Spinal cord (tissue), 10 donors: ENCODE measurements around the gene RRP8. TPM values are rescaled to one million over a fixed set of nuclear protein-coding genes. Genes with fewer than 3 reads are reported as not detected.
A peak's percentile ranks its signal among the peaks of the same experiment; 100 is the strongest.

Experiments used
- DNase-seq, 6 donors: peaks; one replicate each; pipeline versions ENCODE4 v3.0.0 to v3.0.0-alpha.2; 2013 to 2015; ENCODE audit warnings: low spot score in 6 of 6, low read depth in 4 of 6
- H3K27ac ChIP-seq: one replicate; pipeline ENCODE4 v1.5.1; 2013; ENCODE audit warnings: low read depth, low read length, control low read depth
- H3K27me3 ChIP-seq: one replicate; pipeline ENCODE4 v1.6.1; 2013; ENCODE audit warnings: low read length; ENCODE audit not compliant: control insufficient read depth, insufficient read depth
- H3K36me3 ChIP-seq: one replicate; pipeline ENCODE4 v1.6.1; 2013; ENCODE audit warnings: low read length; ENCODE audit not compliant: control insufficient read depth, insufficient read depth
- H3K4me1 ChIP-seq: one replicate; pipeline ENCODE4 v1.6.1; 2013; ENCODE audit warnings: low read length; ENCODE audit not compliant: control insufficient read depth, insufficient read depth
- H3K4me3 ChIP-seq: one replicate; pipeline ENCODE4 v1.5.1; 2013; ENCODE audit warnings: low read depth, low read length, control low read depth
- H3K9me3 ChIP-seq: one replicate; pipeline ENCODE4 v1.6.1; 2013; ENCODE audit warnings: low read length; ENCODE audit not compliant: control insufficient read depth, insufficient read depth
- WGBS: methylation state at CpG from one replicate; pipeline ENCODE4 v1.1.5; 2013; ENCODE audit warnings: missing lambda C conversion rate; ENCODE audit not compliant: insufficient coverage; 5-methylcytosine and 5-hydroxymethylcytosine counted together
- polyA plus RNA-seq, 2 donors: library from polyadenylated mRNA; unstranded; fragments of 120-200 nt; gene quantifications; one replicate each; pipeline ENCODE4 v1.2.1, GENCODE V29; 2013; ENCODE audit not compliant: insufficient read length in 2 of 2
- total RNA-seq, 2 donors: library from RNA; depleted of rRNA in 1 of 2; stranded (reverse); fragments of 120-200 nt in 1 of 2; fragments of >200 nt in 1 of 2; gene quantifications; one replicate each; pipeline versions ENCODE4 v1.2.3 to v1.2.4, GENCODE V29; 2013 to 2014
- donor health status: healthy.

The RRP8 gene
- total and polyA plus RNA-seq, 4 donors, result 11.6 to 24.5 (median 17.0) TPM

- no peak overlapping the region for H3K4me3 ChIP-seq
- H3K36me3 ChIP-seq, result peaks cover 18% of the 10 kb centered on the region
- 62% methylated on average over 22 of the region's 22 CpGs for WGBS
- H3K9me3 ChIP-seq, result no peaks in the 10 kb centered on the region
- no peak for DNase-seq
- peaks cover 35% of the 10 kb centered on the region for H3K4me1 ChIP-seq
- no peaks in the 10 kb centered on the region for H3K27me3 ChIP-seq
- no peak overlapping the region for H3K27ac ChIP-seq
Observed at GRCh38 chr11:6571434-6572008, 31.9 kb downstream of the RRP8 start.

DNA sequence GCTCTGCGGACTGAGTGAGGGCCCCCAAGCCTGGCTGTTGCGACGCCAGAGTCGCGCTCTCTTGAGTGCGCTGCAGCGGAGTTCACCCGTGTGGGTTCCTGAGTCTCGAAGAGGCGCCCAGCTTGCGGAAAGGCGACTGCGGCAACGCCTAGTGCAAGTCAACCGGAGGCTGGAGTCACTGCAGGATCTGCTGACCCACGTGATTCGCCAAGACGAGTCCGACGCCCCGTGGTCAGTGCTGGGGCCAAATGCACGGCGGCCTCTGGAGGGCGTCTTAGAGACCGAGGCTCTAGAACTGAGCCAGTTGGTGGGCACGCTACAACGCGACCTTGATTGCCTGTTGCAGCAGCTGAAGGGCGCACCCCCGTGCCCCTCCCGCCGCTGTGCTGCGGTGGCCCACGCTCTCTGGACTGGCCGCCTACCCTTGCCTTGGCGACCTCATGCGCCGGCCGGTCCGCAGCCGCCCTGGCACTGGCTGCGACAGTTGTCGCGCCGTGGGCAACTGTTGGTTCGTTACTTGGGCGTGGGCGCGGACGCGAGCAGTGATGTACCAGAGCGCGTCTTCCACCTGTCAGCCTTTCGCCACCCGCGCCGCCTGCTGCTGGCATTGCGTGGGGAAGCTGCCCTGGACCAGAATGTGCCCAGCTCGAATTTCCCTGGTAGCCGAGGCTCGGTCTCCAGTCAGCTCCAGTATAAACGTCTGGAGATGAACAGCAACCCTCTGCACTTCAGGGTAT, 32.6 kb downstream of the RRP8 start:
- DNase-seq, result peak in 1 of 6 donors; percentile 8
- peaks cover 35% of the 10 kb centered on the region for H3K4me1 ChIP-seq
- no peaks in the 10 kb centered on the region for H3K9me3 ChIP-seq
- H3K36me3 ChIP-seq, result peaks cover 18% of the 10 kb centered on the region
- H3K27ac ChIP-seq, result no peak overlapping the region
- no peaks in the 10 kb centered on the region for H3K27me3 ChIP-seq
- H3K4me3 ChIP-seq, result peak overlapping the region; percentile 6
- 42% methylated on average over 62 of the region's 62 CpGs for WGBS

DNA sequence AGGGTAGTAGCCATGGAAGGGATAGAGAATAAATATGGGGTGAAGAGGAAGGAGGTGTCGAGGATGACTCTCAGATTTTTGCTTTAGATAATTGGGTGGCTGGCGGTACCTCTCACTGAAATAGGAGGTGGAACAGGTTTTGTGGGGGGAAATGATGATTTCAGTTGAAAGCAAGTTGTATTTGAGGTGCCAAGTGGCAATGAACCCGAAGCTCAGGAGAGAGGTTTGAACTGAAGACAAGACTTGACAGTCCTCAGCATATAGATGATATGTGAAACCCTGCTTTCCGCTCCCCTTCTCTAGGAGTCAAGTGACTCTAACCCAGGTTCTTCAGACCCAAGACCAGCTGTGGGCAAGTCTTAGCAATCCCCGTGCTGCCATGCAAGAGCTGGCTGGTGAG, 33.7 kb downstream of the RRP8 start:
- Histone ChIP-seq H3K27ac (no peak overlapping the region), H3K4me1 (peaks cover 32% of the 10 kb centered on the region), H3K27me3 (no peaks in the 10 kb centered on the region), H3K4me3 (no peak overlapping the region), H3K9me3 (no peaks in the 10 kb centered on the region), H3K36me3 (peaks cover 18% of the 10 kb centered on the region)
- DNase-seq, result no peak
- WGBS, result 94% methylated on average over 4 of the region's 5 CpGs

DNA sequence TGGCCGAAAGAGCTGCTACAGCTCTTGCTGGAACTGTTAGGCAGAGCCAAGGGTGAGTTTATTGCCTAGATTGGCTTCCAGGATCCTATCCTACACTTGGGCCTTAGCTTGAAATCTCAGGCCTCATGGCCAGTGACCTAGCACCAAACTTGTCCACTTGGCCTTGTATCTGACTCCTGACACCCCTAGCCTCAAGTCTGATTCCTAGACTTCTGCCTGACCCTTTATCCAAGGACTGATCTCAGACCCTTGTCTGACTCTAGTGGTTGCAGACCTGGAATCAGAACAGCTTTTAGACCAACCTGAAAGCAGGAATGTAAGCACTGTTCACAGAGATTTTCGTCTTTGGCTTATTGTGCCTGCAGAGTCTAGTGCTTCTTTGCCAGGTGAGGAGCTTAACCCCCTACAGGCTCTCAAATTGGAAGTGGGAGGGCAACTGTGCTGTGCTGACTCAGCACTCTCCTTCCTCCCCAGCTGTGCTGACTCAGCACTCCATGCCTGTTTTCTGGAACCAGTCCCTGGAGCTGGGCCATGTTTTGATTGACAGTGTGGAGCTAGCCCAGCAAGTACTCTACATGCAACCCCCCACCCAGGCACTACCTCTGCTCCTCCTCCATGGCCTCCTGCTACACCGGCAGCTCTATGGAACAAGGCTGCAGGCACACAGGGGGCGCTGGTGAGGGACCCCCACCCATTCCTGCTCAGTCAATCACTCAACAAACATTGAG, 35.1 kb downstream of the RRP8 start:
- Histone ChIP-seq H3K4me1 (peaks cover 32% of the 10 kb centered on the region), H3K27ac (no peak overlapping the region), H3K36me3 (peaks cover 25% of the 10 kb centered on the region), H3K9me3 (no peaks in the 10 kb centered on the region), H3K4me3 (no peak overlapping the region), H3K27me3 (no peaks in the 10 kb centered on the region)
- peak in 3 of 6 donors; percentile 20 to 90 (median 62) for DNase-seq
- WGBS, result 71% methylated on average over 3 of the region's 4 CpGs

DNA sequence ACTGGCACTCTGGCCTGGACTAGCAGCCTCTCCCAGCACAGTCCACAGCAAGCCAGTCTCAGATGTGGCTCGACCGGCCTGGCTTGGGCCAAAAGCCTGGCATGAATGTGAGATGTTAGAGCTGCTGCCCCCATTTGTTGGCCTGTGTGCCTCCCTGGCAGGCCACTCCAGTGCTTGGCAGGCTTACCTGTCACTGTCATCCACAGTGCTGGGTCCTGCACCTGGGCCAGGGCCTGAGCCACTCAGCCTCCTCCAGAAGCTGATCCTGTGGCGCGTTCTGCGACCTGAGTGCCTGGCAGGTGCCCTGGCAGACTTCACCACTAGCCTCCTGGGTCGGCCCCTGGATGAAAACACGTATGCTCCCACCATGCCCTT, 36.1 kb downstream of the RRP8 start:
- Histone ChIP-seq H3K36me3 (peaks cover 31% of the 10 kb centered on the region), H3K4me1 (peaks cover 32% of the 10 kb centered on the region), H3K9me3 (no peaks in the 10 kb centered on the region), H3K27ac (no peak overlapping the region), H3K4me3 (no peak overlapping the region), H3K27me3 (no peaks in the 10 kb centered on the region)
- no peak for DNase-seq
- whole genome bisulfite sequencing, result 84% methylated on average over 7 of the region's 7 CpGs

GRCh38 chr11:6566704-6567370, 36.6 kb downstream of the RRP8 start:
- peaks cover 32% of the 10 kb centered on the region for H3K4me1 ChIP-seq
- no peaks in the 10 kb centered on the region for H3K9me3 ChIP-seq
- WGBS, result 76% methylated on average over 13 of the region's 13 CpGs
- H3K27me3 ChIP-seq, result no peaks in the 10 kb centered on the region
- no peak overlapping the region for H3K27ac ChIP-seq
- peaks cover 31% of the 10 kb centered on the region for H3K36me3 ChIP-seq
- DNase-seq, result peak in 1 of 6 donors; percentile 16
- no peak overlapping the region for H3K4me3 ChIP-seq

GRCh38 chr11:6565988-6566703, 37.3 kb downstream of the RRP8 start:
- 97% methylated on average over 3 of the region's 5 CpGs for WGBS
- Histone ChIP-seq H3K4me1 (peaks cover 25% of the 10 kb centered on the region), H3K27me3 (no peaks in the 10 kb centered on the region), H3K9me3 (no peaks in the 10 kb centered on the region), H3K36me3 (peaks cover 30% of the 10 kb centered on the region), H3K27ac (no peak overlapping the region), H3K4me3 (no peak overlapping the region)
- no peak for DNase-seq

- Histone ChIP-seq H3K27me3 (no peaks in the 10 kb centered on the region), H3K9me3 (no peaks in the 10 kb centered on the region), H3K4me3 (no peak overlapping the region), H3K4me1 (peaks cover 17% of the 10 kb centered on the region), H3K27ac (no peak overlapping the region), H3K36me3 (peaks cover 22% of the 10 kb centered on the region)
- DNase-seq, result no peak
- 80% methylated on average over 2 of the region's 2 CpGs for WGBS
Observed at GRCh38 chr11:6565325-6565724, 38.1 kb downstream of the RRP8 start.

- WGBS, result 82% methylated on average over 10 of the region's 10 CpGs
- no peak for DNase-seq
- Histone ChIP-seq H3K4me1 (peaks cover 15% of the 10 kb centered on the region), H3K27ac (no peak overlapping the region), H3K4me3 (no peak overlapping the region), H3K9me3 (no peaks in the 10 kb centered on the region), H3K27me3 (no peaks in the 10 kb centered on the region), H3K36me3 (peaks cover 20% of the 10 kb centered on the region)
Observed at GRCh38 chr11:6563667-6564066, 39.7 kb downstream of the RRP8 start.
